Measurements from ENCODE around the gene RPSA. TPM values are rescaled to one million over a fixed set of nuclear protein-coding genes. Genes with fewer than 3 reads are reported as not detected.
A peak's percentile ranks its signal among the peaks of the same experiment; 100 is the strongest.

The RPSA gene
- polyA plus RNA-seq, 2 of the 4 experiments (the other 2 are of a cell fraction) = 2,484 to 3,141 TPM

GRCh38 chr3:39443530-39443929 is 37.0 kb downstream of the RPSA start:
- TF ChIP-seq RAD21 (conservative IDR thresholded peaks at IDR 0.05 in 1 of 2, IDR thresholded peaks at IDR 0.05 in 1 of 2) (0 out of 5 replicates have a peak, but pooled peaks of 1 of the 2 experiments have one; percentile 8), RARB (CRISPR knock-in tag; IDR thresholded peaks at IDR 0.05) (no peak)
- peak; percentile 59 to 83; a peak in 5 of 6 replicates for ATAC-seq
- H3K4me1 ChIP-seq = no peaks in the 10 kb centered on the region
- no peak for FAIRE-seq
- DNase-seq (ENCODE audit: low read depth in 1 of 2, low spot score in 1 of 2) = peak in 1 of 2 experiments; percentile 10
- no peak overlapping the region for H3K4me3 ChIP-seq
- H3K27ac ChIP-seq = no peak overlapping the region
- POLR2A ChIA-PET = no interaction called here
- H3K9me3 ChIP-seq = no peaks in the 10 kb centered on the region
- CTCF ChIA-PET = interaction anchor here (1.5 to 12.3 kb wide), 2 partner anchors 21 to 54 kb away, joined by 4 to 113 read pairs; no protein-coding TSS in a partner anchor
- no peak overlapping the region for H3K4me2 ChIP-seq
- WGBS (ENCODE audit: missing lambda C conversion rate) = 59% methylated on average over 4 of the region's 4 CpGs

DNA sequence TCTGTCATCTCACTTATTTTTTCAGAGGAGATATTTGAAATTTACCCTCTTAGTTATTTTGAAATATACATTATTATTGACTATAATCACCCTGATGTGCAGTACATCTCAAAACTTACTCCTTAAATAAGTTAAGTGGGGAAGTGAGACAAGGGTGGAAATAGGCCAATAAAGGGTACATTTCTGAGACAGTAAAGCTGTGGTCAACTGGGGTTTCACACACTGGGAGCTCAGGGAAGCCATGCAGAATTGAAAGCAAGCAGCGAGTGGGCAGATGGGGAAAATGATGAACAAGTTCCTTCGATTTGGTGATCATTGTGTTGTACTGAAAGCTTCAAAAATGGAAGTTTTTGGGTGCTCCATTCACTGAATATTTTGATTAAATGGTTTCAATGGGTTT is 39.4 kb downstream of the RPSA start:
- TF ChIP-seq, protein P1, sequence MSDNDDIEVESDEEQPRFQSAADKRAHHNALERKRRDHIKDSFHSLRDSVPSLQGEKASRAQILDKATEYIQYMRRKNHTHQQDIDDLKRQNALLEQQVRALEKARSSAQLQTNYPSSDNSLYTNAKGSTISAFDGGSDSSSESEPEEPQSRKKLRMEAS (IDR thresholded peaks at IDR 0.05) = no peak
- no peak for TF ChIP-seq MAFK (IDR thresholded peaks at IDR 0.05; ENCODE audit: partially characterized antibody)
- no peak for TF ChIP-seq PHF8 (IDR thresholded peaks at IDR 0.05; ENCODE audit: borderline replicate concordance, low read depth)
- TF ChIP-seq NPAS2 (CRISPR knock-in tag; IDR thresholded peaks at IDR 0.05; ENCODE audit: borderline replicate concordance) = no peak
- TF ChIP-seq BCL3 (IDR thresholded peaks at IDR 0.05) = no peak
- TF ChIP-seq KDM1A (IDR thresholded peaks at IDR 0.05; ENCODE audit: low read depth) = no peak
- TF ChIP-seq HOXA7 (CRISPR knock-in tag; IDR thresholded peaks at IDR 0.05) = no peak
- TF ChIP-seq SREBF2 (IDR thresholded peaks at IDR 0.05) = no peak
- TF ChIP-seq HOXB5 (CRISPR knock-in tag; IDR thresholded peaks at IDR 0.05) = no peak
- no peak for TF ChIP-seq FOXS1 (CRISPR knock-in tag; IDR thresholded peaks at IDR 0.05)
- no peak for TF ChIP-seq CHD4 (IDR thresholded peaks at IDR 0.05; ENCODE audit: borderline replicate concordance)
- TF ChIP-seq GATA3 (IDR thresholded peaks at IDR 0.05; ENCODE audit: borderline replicate concordance) = no peak
- TF ChIP-seq, protein P2, sequence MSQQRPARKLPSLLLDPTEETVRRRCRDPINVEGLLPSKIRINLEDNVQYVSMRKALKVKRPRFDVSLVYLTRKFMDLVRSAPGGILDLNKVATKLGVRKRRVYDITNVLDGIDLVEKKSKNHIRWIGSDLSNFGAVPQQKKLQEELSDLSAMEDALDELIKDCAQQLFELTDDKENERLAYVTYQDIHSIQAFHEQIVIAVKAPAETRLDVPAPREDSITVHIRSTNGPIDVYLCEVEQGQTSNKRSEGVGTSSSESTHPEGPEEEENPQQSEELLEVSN (IDR thresholded peaks at IDR 0.05; ENCODE audit: borderline replicate concordance, low read depth) = no peak
- no peak for TF ChIP-seq CEBPB (IDR thresholded peaks at IDR 0.05)
- TF ChIP-seq HEYL (CRISPR knock-in tag; IDR thresholded peaks at IDR 0.05) = no peak
- TF ChIP-seq JUN (IDR thresholded peaks at IDR 0.05) = no peak
- FAIRE-seq (no peak), ATAC-seq (no peak), DNase-seq (ENCODE audit: low read depth in 1 of 2, low spot score in 1 of 2) (no peak)
- ChIA-PET POLR2A (no interaction called here), CTCF (interaction anchor here (0.7 to 12.3 kb wide), 4 partner anchors 8 to 52 kb away, joined by 3 to 113 read pairs (median 6); no protein-coding TSS in a partner anchor)
- WGBS (ENCODE audit: missing lambda C conversion rate) = 25% methylated on average over 2 of the region's 2 CpGs
- H3K9me3 ChIP-seq = no peaks in the 10 kb centered on the region
- no peak overlapping the region for H3K27ac ChIP-seq
- H3K4me2 ChIP-seq = no peak overlapping the region
- no peaks in the 10 kb centered on the region for H3K4me1 ChIP-seq
- H3K4me3 ChIP-seq = no peak overlapping the region

- no peak overlapping the region for H3K4me3 ChIP-seq
- H3K4me1 ChIP-seq = no peaks in the 10 kb centered on the region
- no peak for DNase-seq (ENCODE audit: low read depth in 1 of 2, low spot score in 1 of 2)
- no peak for TF ChIP-seq HEYL (CRISPR knock-in tag; IDR thresholded peaks at IDR 0.05)
- no peak for ATAC-seq
- H3K4me2 ChIP-seq = no peak overlapping the region
- no peak overlapping the region for H3K27ac ChIP-seq
- CTCF ChIA-PET = interaction anchor here (1.3 to 12.3 kb wide), 6 partner anchors 16 to 61 kb away, joined by 4 to 113 read pairs (median 6); no protein-coding TSS in a partner anchor
- POLR2A ChIA-PET = no interaction called here
- 70% methylated on average over 2 of the region's 2 CpGs for WGBS (ENCODE audit: missing lambda C conversion rate)
- H3K9me3 ChIP-seq = no peaks in the 10 kb centered on the region
- FAIRE-seq = no peak
Measured at GRCh38 chr3:39446444-39446843, 39.9 kb downstream of the RPSA start.
